SW 1271 (cell line): ENCODE results near the gene BPGM.

ENCODE experiments used
- DNase-seq, 2 experiments: peaks; one replicate each; lab custom pipeline; 2025; lab: John Stamatoyannopoulos, UW

BPGM gene

GRCh38 chr7:134697205-134697886 lies 50.7 kb downstream of the BPGM start:
- DNase-seq, result no peak

DNA sequence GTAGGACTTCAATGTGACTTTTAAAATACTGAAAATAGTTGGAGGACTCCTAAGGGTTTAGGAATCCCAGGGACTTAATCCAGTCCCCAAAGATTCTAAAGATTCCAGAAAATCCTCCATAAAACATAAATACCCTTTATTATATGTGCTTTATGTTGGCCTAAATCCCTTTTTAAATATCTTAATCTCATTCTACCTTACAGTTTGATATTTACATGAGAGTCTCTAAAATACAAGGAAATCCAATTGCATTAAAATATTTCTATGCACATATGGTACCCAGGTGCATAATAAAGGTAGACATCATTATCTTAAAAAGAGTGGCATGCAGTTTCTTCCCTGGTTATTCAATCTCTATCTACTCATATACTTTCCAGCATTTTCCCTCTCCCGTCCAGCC lies 51.8 kb downstream of the BPGM start:
- no peak for DNase-seq

- DNase-seq, result no peak
Measured at GRCh38 chr7:134699021-134699818, 52.6 kb downstream of the BPGM start.

- DNase-seq, result no peak
Measured at GRCh38 chr7:134699899-134700298, 53.2 kb downstream of the BPGM start.

DNA sequence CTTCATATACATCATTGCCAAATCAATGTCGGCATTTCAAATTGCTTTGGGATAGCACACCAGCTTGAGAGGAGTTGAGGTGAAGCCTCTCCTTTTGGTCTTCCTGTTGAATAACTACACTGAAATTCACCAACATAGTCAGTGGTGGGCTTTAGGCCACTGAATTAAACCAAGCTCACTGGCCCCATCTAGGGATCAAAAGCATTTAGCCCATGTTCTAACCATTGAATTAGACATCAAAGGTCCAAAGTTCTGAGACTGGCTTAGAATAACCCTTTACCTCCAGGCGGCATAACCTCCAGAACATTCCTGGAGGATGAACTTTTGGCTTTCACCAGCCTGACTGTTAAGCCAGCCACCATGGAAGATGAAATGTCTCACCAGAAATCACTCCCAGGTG lies 54.6 kb downstream of the BPGM start:
- peak in 1 of 2 experiments; percentile 28 for DNase-seq

DNA sequence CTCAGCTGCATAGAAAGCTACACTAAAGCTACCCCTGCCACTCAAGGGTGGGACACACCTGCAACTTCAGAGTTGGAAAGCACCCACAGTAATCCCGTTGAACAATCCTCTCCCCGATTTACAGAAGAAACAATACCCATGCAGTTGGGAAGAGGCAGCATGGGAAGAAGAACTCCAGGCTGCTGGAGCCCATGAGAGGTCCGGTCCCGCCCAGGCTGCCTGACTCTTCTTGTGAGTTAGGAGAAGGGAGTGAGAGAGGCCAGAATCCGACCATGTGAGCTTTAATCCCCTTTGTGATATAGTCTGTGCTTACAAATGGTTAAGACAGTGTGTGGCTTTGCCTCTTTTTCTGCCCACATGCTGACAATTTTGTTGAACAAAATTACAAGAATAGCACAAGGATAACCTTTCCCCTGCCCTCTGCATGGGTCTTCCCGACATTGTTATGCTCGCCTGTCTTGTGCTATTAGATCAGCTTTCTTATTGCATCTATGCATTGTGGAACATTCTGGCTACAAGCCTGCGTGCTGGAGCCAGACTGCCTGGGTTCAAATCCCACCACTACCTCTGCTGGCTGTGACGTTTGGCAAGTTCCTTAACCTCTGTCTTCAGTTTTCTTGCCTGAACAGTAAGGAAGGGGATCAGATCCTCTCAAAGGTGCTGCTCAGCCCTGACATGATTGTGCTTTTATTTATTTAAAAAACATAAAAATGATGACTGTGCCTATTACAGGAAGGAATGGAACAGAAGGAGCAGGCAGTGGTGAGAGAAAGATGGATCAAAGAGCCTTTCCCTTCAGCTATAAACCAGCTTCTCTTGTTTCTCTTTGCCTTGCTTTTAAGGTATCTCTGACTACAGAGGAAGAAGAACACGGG lies 56.0 kb downstream of the BPGM start:
- DNase-seq, result no peak

- no peak for DNase-seq
Measured at GRCh38 chr7:134703241-134703594, 56.6 kb downstream of the BPGM start.

DNA sequence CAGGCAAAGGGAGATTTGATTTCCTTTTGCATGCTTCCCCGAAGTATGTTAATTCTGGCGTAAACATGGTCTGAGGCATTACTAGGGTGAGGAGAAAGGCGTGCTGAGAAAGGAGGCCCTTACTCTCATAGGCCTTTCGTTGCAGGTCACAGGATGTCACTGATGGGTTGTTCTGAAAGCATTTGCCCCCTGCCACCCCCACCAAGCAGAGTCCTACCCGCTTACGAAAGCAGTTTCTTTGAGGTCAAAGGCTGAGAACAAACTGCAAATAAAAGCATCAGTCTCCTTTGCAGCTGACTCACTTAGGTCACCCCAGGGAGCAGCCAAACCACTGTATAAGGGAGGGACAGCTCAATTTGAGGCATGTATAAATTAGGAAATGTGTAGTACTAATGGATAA lies 57.1 kb downstream of the BPGM start:
- DNase-seq, result no peak

DNA sequence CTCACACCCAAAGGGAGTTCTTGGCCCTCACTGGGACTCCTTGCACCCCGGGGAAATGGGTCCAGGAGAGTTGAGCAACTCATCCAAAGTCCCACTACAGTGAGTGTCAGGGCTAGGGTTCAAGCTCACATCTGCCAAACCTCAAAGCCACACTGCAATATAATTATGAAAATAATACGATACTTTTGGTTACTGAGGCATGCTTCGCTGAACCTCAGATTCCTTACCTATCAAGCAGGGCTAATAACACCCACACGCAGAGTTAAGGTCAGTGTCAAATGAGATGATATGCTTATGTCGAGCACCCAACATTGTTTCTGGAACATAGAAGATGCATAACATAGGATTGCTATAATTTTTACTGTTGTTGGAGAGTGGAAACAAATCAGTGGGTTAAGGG lies 58.2 kb downstream of the BPGM start:
- no peak for DNase-seq

GRCh38 chr7:134705716-134706115 lies 59.1 kb downstream of the BPGM start:
- no peak for DNase-seq

- DNase-seq, result no peak
Measured at GRCh38 chr7:134706468-134706867, 59.8 kb downstream of the BPGM start.

GRCh38 chr7:134707663-134708378 lies 61.2 kb downstream of the BPGM start:
- no peak for DNase-seq

GRCh38 chr7:134708692-134709091 lies 62.0 kb downstream of the BPGM start:
- no peak for DNase-seq

- DNase-seq, result no peak
Measured at GRCh38 chr7:134709197-134709596, 62.5 kb downstream of the BPGM start.

- DNase-seq, result no peak
Measured at GRCh38 chr7:134710511-134710853, 63.8 kb downstream of the BPGM start.

DNA sequence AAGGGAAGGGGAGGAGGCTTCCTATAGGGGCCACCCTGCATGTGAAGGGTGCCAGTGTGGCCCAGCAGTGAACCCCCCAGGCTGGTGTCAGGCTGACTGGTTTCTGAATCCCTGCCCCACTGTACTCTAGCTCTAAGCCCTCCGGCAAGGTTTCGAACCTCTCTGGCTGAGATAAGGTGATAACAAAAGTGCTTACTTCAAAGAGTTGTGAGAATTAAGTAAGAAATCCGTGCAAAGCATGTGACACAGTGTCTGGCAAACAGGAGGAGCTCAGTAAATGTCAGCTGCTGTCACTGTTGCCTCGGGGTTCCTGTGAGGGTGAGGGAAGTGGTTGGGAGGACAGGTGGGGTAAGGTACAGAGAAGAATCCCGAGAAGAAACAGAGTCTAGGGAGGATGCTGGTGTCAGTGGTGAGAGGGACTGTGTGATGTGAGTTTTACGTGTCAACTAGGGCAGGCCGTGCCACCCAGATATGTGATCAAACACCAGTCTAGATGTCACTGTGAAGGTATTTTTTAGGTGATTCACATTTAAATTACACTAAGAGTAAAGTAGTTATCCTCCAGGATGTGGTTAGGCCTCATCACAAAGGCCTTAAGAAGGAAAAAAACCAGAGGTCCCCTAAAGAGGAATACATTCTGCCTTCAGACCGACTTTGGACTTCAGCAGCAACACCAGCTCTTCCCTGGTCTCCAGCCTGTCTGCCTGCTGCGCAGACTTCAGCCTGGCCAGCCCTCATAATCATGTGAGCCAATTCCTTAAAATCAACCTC lies 64.4 kb downstream of the BPGM start:
- no peak for DNase-seq

DNA sequence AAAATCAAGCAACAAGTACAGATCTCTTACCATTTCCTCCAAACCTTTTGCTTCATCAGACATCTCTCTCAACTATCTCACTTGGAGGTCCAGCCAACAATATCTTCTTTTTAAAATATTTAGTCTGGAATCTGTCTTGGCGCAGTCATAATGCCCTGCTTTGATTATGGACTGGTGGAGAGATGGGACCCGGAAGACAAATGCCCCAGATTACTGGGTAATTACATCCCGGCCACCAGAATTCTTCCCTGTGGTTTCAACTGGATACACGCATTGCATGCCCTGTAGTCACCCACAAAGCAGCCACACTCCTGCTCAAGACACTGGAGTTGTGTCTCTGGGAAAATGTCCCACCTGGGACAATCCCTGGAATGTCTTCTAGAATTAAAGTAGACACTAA lies 65.5 kb downstream of the BPGM start:
- no peak for DNase-seq

GRCh38 chr7:134714470-134715205 lies 68.0 kb downstream of the BPGM start:
- DNase-seq, result no peak

DNA sequence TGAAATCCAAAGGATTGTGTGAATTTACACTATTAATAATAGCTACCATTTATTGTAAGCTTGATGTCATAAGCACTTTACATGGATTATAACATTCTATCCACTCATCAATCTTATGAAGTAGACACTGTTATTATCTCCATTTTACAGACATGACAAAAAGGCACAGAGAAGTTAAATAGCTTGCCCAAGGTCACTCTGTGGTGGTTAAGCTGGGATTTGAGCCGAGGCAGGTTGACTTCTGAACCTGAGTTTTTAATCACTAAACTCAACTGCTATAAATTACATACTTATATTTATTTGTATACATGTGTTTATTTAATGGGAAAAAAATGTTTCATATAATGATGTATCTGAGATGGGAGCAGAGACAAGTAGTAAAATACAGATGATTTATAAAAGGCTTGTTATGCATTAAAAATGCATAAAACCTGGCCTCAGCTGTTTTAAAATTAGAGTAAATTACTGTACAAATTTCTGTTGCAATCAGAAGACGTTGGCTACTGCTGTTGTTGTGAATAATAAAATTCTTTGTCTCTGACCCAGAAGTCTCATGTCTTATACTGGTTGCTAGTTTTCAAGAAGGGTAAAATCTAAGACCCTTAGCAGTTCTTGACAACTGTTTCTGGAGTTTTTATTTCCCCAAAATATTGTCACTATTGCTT lies 71.7 kb downstream of the BPGM start:
- no peak for DNase-seq
